ENCODE measurements around the gene ZNF827. TPM values are rescaled to one million over a fixed set of nuclear protein-coding genes. Genes with fewer than 3 reads are reported as not detected.

ZNF827 gene
- polyA plus RNA-seq, 1 donor (not counting 4 experiments of a cell fraction or from before 2014, with no cell fraction given) = 4.7 TPM

DNA sequence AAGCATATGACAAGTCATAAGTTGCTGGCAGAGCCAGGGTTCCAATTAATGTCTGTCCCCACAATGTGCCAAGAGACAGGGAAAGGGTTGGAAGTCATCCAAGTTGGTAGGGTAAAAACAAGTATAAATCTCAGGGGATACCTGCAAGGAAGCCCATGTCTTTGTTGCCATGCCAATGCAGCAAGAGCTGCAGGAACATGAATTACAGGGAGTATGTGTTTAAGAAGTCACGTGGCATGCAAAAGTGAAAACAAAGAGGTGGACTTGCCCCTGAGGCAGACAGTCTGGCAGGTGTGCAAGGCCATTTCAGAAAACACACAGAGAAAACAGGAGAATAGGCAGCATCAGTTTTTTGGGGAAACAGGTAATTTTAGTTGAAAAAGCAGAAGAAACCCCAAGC is 229.3 kb downstream of the ZNF827 start:
- dilution Hi-C loops (cut with MboI; ENCODE audit: extremely low pct_ligation_motif_present, low sequenced_read_pairs) = no loop called here
- peaks cover 14% of the 10 kb centered on the region for H3K4me1 ChIP-seq (ENCODE audit: control insufficient read depth, extremely low read depth, insufficient read depth, low read length)
- no peaks in the 10 kb centered on the region for H3K9me3 ChIP-seq (ENCODE audit: control insufficient read depth, low read depth, low read length)
- no peaks in the 10 kb centered on the region for H3K27me3 ChIP-seq (ENCODE audit: control insufficient read depth, extremely low read depth, insufficient read depth, low read length)
- TF ChIP-seq, protein P1, sequence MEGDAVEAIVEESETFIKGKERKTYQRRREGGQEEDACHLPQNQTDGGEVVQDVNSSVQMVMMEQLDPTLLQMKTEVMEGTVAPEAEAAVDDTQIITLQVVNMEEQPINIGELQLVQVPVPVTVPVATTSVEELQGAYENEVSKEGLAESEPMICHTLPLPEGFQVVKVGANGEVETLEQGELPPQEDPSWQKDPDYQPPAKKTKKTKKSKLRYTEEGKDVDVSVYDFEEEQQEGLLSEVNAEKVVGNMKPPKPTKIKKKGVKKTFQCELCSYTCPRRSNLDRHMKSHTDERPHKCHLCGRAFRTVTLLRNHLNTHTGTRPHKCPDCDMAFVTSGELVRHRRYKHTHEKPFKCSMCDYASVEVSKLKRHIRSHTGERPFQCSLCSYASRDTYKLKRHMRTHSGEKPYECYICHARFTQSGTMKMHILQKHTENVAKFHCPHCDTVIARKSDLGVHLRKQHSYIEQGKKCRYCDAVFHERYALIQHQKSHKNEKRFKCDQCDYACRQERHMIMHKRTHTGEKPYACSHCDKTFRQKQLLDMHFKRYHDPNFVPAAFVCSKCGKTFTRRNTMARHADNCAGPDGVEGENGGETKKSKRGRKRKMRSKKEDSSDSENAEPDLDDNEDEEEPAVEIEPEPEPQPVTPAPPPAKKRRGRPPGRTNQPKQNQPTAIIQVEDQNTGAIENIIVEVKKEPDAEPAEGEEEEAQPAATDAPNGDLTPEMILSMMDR (optimal IDR thresholded peaks at IDR 0.05 in 1 of 3, IDR thresholded peaks at IDR 0.05 in 1 of 3, conservative IDR thresholded peaks at IDR 0.05 in 1 of 3; ENCODE audit: extremely low read depth in 1 of 3, insufficient read depth in 2 of 3, low read length in 3 of 3) = no peak
- no peak for TF ChIP-seq EZH2 (IDR thresholded peaks at IDR 0.05; ENCODE audit: low read length)
- H3K4me3 ChIP-seq (ENCODE audit: control insufficient read depth in 2 of 3, extremely low read depth in 1 of 3, insufficient read depth in 2 of 3, low read depth in 1 of 3, low read length in 3 of 3) = no peak overlapping the region
- H3K79me2 ChIP-seq (ENCODE audit: control insufficient read depth, insufficient read depth, low read length) = no peaks in the 10 kb centered on the region
- no peak overlapping the region for H3K9ac ChIP-seq (ENCODE audit: control insufficient read depth, extremely low read depth, insufficient read depth, low read length)
- DNase-seq (ENCODE audit: low read depth, low spot score) (no peak), FAIRE-seq (peak; percentile 74)
- H3K9me1 ChIP-seq (ENCODE audit: control insufficient read depth, extremely low read depth, insufficient read depth, low read length) = no peaks in the 10 kb centered on the region
- H2AFZ ChIP-seq (ENCODE audit: control insufficient read depth, low read length) = no peak overlapping the region
- no peaks in the 10 kb centered on the region for H4K20me1 ChIP-seq (ENCODE audit: control insufficient read depth, extremely low read depth, insufficient read depth, low read length)
- no peaks in the 10 kb centered on the region for H3K36me3 ChIP-seq (ENCODE audit: control insufficient read depth in 2 of 2, extremely low read depth in 1 of 2, insufficient read depth in 2 of 2, low read length in 2 of 2)
- H3K27ac ChIP-seq (ENCODE audit: control insufficient read depth, insufficient read depth, low read length) = no peak overlapping the region
- peak overlapping the region; percentile 68 for H3K4me2 ChIP-seq (ENCODE audit: control insufficient read depth, extremely low read depth, insufficient read depth, low read depth, low read length)

Small RNAs within 50 kb of the gene (small RNA-seq; reads per million reads assigned to genes)
- gene RF00019 (ENCODE audit: insufficient read length in 3 of 3, low read depth in 3 of 3, low replicate concordance in 1 of 3) = 0 reads per million in 3 experiments

Other genes starting within 250 kb of the ZNF827 start
- 10.1 to 33.7 TPM (median 23.6 TPM) in 3 replicates for gene LSM6, start 236.9 kb upstream of the ZNF827 start, polyA plus RNA-seq